DOHH2 (cell line): ENCODE measurements around the gene PDE4DIP.
"Not testable (repeated sequence)": the region's sequence is repeated elsewhere in the genome, so short reads cannot be mapped to it uniquely, and the experiment has no call there.

Experiments used
- EZH2phosphoT487 ChIP-seq: fragments of 200-600 bp; sonication (generic); IDR thresholded peaks from 2 replicates; pipeline ENCODE4 v1.6.1; 2017; ENCODE audit warnings: borderline replicate concordance, mild to moderate bottlenecking, antibody characterized with exemption, low read length, moderate library complexity, mixed read lengths
- TF ChIP-seq, protein P1 (sequence below): fragments of 200-600 bp; sonication (generic); IDR thresholded peaks from one replicate; pipeline ENCODE4 v1.5.1; 2014; ENCODE audit warnings: antibody characterized with exemption, mild to moderate bottlenecking, low read depth, low read length; ENCODE audit not compliant: poor library complexity, severe bottlenecking

DNA sequence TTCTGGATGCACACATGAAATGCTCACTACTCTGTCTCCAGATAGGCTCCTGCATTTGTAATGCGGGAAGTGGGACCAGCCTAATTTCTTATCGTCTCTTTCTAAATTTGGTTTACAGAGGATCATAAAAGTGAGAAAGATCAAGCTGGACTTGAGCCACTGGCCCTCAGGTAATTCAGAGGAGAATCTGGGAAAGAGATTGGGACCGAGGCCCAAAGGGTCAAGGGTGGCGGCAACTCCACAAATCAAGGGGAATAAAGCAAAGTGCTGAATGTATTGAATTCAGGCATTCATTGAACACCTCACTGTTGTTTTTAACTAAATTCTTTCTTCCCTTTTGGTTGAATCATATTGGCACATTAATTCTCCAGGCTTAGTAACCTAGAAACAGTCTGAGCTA, 164.1 kb downstream of the PDE4DIP start:
- TF ChIP-seq, protein P1, sequence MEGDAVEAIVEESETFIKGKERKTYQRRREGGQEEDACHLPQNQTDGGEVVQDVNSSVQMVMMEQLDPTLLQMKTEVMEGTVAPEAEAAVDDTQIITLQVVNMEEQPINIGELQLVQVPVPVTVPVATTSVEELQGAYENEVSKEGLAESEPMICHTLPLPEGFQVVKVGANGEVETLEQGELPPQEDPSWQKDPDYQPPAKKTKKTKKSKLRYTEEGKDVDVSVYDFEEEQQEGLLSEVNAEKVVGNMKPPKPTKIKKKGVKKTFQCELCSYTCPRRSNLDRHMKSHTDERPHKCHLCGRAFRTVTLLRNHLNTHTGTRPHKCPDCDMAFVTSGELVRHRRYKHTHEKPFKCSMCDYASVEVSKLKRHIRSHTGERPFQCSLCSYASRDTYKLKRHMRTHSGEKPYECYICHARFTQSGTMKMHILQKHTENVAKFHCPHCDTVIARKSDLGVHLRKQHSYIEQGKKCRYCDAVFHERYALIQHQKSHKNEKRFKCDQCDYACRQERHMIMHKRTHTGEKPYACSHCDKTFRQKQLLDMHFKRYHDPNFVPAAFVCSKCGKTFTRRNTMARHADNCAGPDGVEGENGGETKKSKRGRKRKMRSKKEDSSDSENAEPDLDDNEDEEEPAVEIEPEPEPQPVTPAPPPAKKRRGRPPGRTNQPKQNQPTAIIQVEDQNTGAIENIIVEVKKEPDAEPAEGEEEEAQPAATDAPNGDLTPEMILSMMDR: not testable (repeated sequence)
- not testable (repeated sequence) for TF ChIP-seq EZH2phosphoT487
